ENCODE measurements around the gene MDM2. TPM values are rescaled to one million over a fixed set of nuclear protein-coding genes. Genes with fewer than 3 reads are reported as not detected.

The MDM2 gene
- total and polyA plus RNA-seq, 2 of the 13 experiments (the other 11 are each of a cell fraction or from before 2014, with no cell fraction given): 29.3 to 314 TPM

GRCh38 chr12:68807576-68808387, at the start of gene MDM2 (continued):
- TF ChIP-seq DZIP1 (CRISPR knock-in tag; IDR thresholded peaks at IDR 0.05) (peak; percentile 92), TAF1 (CRISPR knock-in tag; IDR thresholded peaks at IDR 0.05) (peak; percentile 73), ZNF543 (CRISPR knock-in tag; IDR thresholded peaks at IDR 0.05) (0 out of 2 replicates have a peak, but pooled peaks have one; percentile 34), SMARCC2 (IDR thresholded peaks at IDR 0.05) (no peak), ATF3 (CRISPR knock-in tag; IDR thresholded peaks at IDR 0.05) (no peak), ZNF678 (CRISPR knock-in tag; IDR thresholded peaks at IDR 0.05) (peak; percentile 26; the same call in 1 of the 2 replicates), ZNF296 (CRISPR knock-in tag; conservative IDR thresholded peaks at IDR 0.05) (no peak), ZSCAN20 (CRISPR knock-in tag; IDR thresholded peaks at IDR 0.05; ENCODE audit: borderline replicate concordance) (peak; percentile 55; the same call in 1 of the 2 replicates), ZFY (CRISPR knock-in tag; IDR thresholded peaks at IDR 0.05) (peak; percentile 86), ZNF605 (CRISPR knock-in tag; IDR thresholded peaks at IDR 0.05) (peak; percentile 81), ATF6 (CRISPR knock-in tag; conservative IDR thresholded peaks at IDR 0.05) (no peak), SIN3B (IDR thresholded peaks at IDR 0.05; ENCODE audit: low read length) (0 out of 2 replicates have a peak, but pooled peaks have one; percentile 40), NR0B2 (CRISPR knock-in tag; IDR thresholded peaks at IDR 0.05) (peak; percentile 62; the same call in 1 of the 2 replicates), NR2F1 (CRISPR knock-in tag; IDR thresholded peaks at IDR 0.05) (no peak), SPEN (CRISPR knock-in tag; IDR thresholded peaks at IDR 0.05; ENCODE audit: low read depth) (peak; percentile 94), ZBTB2 (CRISPR knock-in tag; IDR thresholded peaks at IDR 0.05; ENCODE audit: low read depth) (peak; percentile 99), ELF3 (CRISPR knock-in tag; IDR thresholded peaks at IDR 0.05) (peak; percentile 85), DPF2 (CRISPR knock-in tag; IDR thresholded peaks at IDR 0.05; ENCODE audit: borderline replicate concordance, low read depth) (0 out of 2 replicates have a peak, but pooled peaks have one; percentile 4), POGK (CRISPR knock-in tag; conservative IDR thresholded peaks at IDR 0.05) (peak; percentile 71; the same call in 1 of the 2 replicates), NFYB (CRISPR knock-in tag; IDR thresholded peaks at IDR 0.05) (peak; percentile 66)

All from HepG2 (cell line).